ENCODE measurements around the gene TUBE1. TPM values are rescaled to one million over a fixed set of nuclear protein-coding genes. Genes with fewer than 3 reads are reported as not detected.

The TUBE1 gene
- total and polyA plus RNA-seq, 2 donors (not counting 3 experiments of a cell fraction or from before 2014, with no cell fraction given), result 6.7 to 15.8 TPM

- Histone ChIP-seq H3K27ac (ENCODE audit: insufficient read depth, low read depth, low read length) (no peak overlapping the region), H3K27me3 (ENCODE audit: control insufficient read depth in 2 of 2, insufficient read depth in 2 of 2, low read length in 2 of 2) (peaks cover 0 to 2% of the 10 kb centered on the region in 2 experiments), H4K20me1 (replicated peaks; ENCODE audit: control insufficient read depth, extremely low read depth, insufficient read depth, low read length) (no peaks in the 10 kb centered on the region), H3K4me1 (ENCODE audit: control insufficient read depth, extremely low read depth, insufficient read depth, low read length) (peaks cover 4% of the 10 kb centered on the region), H3K79me2 (ENCODE audit: control insufficient read depth, insufficient read depth, low read length) (no peaks in the 10 kb centered on the region), H3K9me1 (replicated peaks; ENCODE audit: control insufficient read depth, extremely low read depth, insufficient read depth, low read length) (no peaks in the 10 kb centered on the region), H3K36me3 (ENCODE audit: control insufficient read depth in 2 of 2, extremely low read depth in 1 of 2, insufficient read depth in 2 of 2, low read length in 2 of 2) (no peaks in the 10 kb centered on the region), H3K4me2 (ENCODE audit: insufficient read depth, low read length) (no peak overlapping the region), H3K9me3 (replicated peaks; ENCODE audit: control insufficient read depth, insufficient read depth, low read length) (no peaks in the 10 kb centered on the region), H2AFZ (ENCODE audit: low read depth, low read length) (no peak overlapping the region), H3K9ac (replicated peaks; ENCODE audit: extremely low read depth, insufficient read depth, low read length) (no peak overlapping the region), H3K4me3 (replicated peaks in 1 of 3; ENCODE audit: insufficient read depth in 1 of 3, low read depth in 1 of 3, low read length in 3 of 3) (no peak overlapping the region)
- CTCF ChIA-PET, result interaction anchor here (0.9 to 1.0 kb wide), 3 partner anchors 8 to 15 kb away, joined by 3 to 4 read pairs (median 4); no protein-coding TSS in a partner anchor
- dilution Hi-C loops (cut with MboI; ENCODE audit: extremely low pct_ligation_motif_present, low sequenced_read_pairs) (no loop called here), intact Hi-C loops (cut with micrococcal nuclease) (no loop called here)
- no TSS peak for BruUV-seq (replicated peaks)
- no peak for FAIRE-seq
- DNase-seq (ENCODE audit: low read depth, low spot score), result no peak
- TF ChIP-seq EZH2 (IDR thresholded peaks at IDR 0.05; ENCODE audit: borderline replicate concordance, low read depth, low read length, severe bottlenecking), result no peak
- no peak for TF ChIP-seq POLR2AphosphoS5 (IDR thresholded peaks at IDR 0.05; ENCODE audit: insufficient read depth, low read depth, low read length)
- POLR2A ChIA-PET, result no interaction called here
Observed at GRCh38 chr6:112032728-112033127, 54.6 kb downstream of the TUBE1 start.

- no peaks in the 10 kb centered on the region for H3K4me1 ChIP-seq (ENCODE audit: control insufficient read depth, extremely low read depth, insufficient read depth, low read length)
- H3K4me3 ChIP-seq (replicated peaks in 1 of 3; ENCODE audit: insufficient read depth in 1 of 3, low read depth in 1 of 3, low read length in 3 of 3), result no peak overlapping the region
- no peak overlapping the region for H3K4me2 ChIP-seq (ENCODE audit: insufficient read depth, low read length)
- H2AFZ ChIP-seq (ENCODE audit: low read depth, low read length), result no peak overlapping the region
- TF ChIP-seq POLR2A (IDR thresholded peaks at IDR 0.05; ENCODE audit: low read depth, low read length) (no peak), MYC (IDR thresholded peaks at IDR 0.05; ENCODE audit: low read depth, low read length) (no peak), MAX (IDR thresholded peaks at IDR 0.05; ENCODE audit: insufficient read depth, insufficient read length) (no peak), GATA2 (IDR thresholded peaks at IDR 0.05; ENCODE audit: insufficient read depth, insufficient read length, low read depth, low read length) (no peak), FOS (IDR thresholded peaks at IDR 0.05; ENCODE audit: borderline replicate concordance, insufficient read depth, low read length) (no peak), POLR2AphosphoS5 (IDR thresholded peaks at IDR 0.05; ENCODE audit: insufficient read depth, low read depth, low read length) (no peak), CTCF (IDR thresholded peaks at IDR 0.05; ENCODE audit: extremely low read depth in 1 of 2, insufficient read depth in 1 of 2, low read depth in 1 of 2, low read length in 2 of 2) (no peak), EZH2 (IDR thresholded peaks at IDR 0.05; ENCODE audit: borderline replicate concordance, low read depth, low read length, severe bottlenecking) (no peak), JUN (IDR thresholded peaks at IDR 0.05; ENCODE audit: borderline replicate concordance, insufficient read depth, insufficient read length, low read depth) (no peak)
- ChIA-PET CTCF (interaction anchor here (0.9 to 2.1 kb wide), 4 partner anchors 9 to 22 kb away, joined by 3 to 4 read pairs (median 4); no protein-coding TSS in a partner anchor), POLR2A (no interaction called here)
- FAIRE-seq (no peak), DNase-seq (ENCODE audit: low read depth, low spot score) (no peak)
- no peaks in the 10 kb centered on the region for H3K79me2 ChIP-seq (ENCODE audit: control insufficient read depth, insufficient read depth, low read length)
- H3K36me3 ChIP-seq (ENCODE audit: control insufficient read depth in 2 of 2, extremely low read depth in 1 of 2, insufficient read depth in 2 of 2, low read length in 2 of 2), result no peaks in the 10 kb centered on the region
- H4K20me1 ChIP-seq (replicated peaks; ENCODE audit: control insufficient read depth, extremely low read depth, insufficient read depth, low read length), result no peaks in the 10 kb centered on the region
- peaks cover 0 to 2% of the 10 kb centered on the region in 2 experiments for H3K27me3 ChIP-seq (ENCODE audit: control insufficient read depth in 2 of 2, insufficient read depth in 2 of 2, low read length in 2 of 2)
- intact Hi-C loops (cut with micrococcal nuclease) (no loop called here), dilution Hi-C loops (cut with MboI; ENCODE audit: extremely low pct_ligation_motif_present, low sequenced_read_pairs) (no loop called here)
- H3K9me3 ChIP-seq (replicated peaks; ENCODE audit: control insufficient read depth, insufficient read depth, low read length), result no peaks in the 10 kb centered on the region
- no peaks in the 10 kb centered on the region for H3K9me1 ChIP-seq (replicated peaks; ENCODE audit: control insufficient read depth, extremely low read depth, insufficient read depth, low read length)
- H3K27ac ChIP-seq (ENCODE audit: insufficient read depth, low read depth, low read length), result no peak overlapping the region
- BruUV-seq (replicated peaks), result no TSS peak
- no peak overlapping the region for H3K9ac ChIP-seq (replicated peaks; ENCODE audit: extremely low read depth, insufficient read depth, low read length)
Observed at GRCh38 chr6:112031960-112032359, 55.3 kb downstream of the TUBE1 start.

Measured in endothelial cell of umbilical vein (primary cell).